Measurements from ENCODE around the gene C12orf42.
A peak's percentile ranks its signal among the peaks of the same experiment; 100 is the strongest.

The C12orf42 gene

DNA sequence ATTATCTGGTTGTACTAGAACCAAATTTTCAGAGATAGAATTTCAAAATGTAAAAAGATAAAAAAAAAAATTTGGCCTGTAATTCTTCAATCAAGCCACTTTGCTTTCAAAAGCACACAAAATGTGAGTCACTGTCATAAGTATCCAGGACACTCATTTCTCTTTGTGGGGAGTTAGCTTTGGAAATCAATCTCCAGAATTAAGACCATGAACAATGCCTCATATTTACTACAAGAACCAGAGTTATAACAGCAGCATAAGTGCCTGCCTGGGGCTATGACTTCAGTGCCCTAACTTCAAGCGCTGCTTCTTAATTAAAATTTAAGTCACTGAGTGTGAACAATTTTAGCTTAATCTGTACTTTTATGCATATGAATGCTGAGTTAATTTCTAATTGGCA lies 162.1 kb downstream of the C12orf42 start:
- DNase-seq, result no peak

GRCh38 chr12:103331643-103332042 lies 164.1 kb downstream of the C12orf42 start:
- no peak for DNase-seq

DNA sequence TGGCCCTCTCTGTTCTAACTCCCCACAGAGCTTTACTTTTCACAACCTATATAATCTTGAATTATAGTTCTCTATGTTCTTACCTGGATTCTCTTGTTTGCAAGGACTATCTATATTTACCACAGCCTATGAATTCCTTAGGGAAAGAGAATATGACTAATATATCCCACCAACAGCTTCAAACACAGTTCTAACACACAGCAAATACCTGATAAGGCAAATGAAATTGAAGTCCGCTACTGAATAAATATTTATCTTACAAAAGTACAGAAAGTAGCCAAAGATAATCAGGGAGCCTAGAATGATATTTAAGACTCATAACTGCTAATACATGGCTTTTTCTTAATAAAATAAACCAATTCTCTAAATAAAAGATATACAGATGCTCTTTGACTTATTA lies 165.1 kb downstream of the C12orf42 start:
- DNase-seq, result no peak

- no peak for DNase-seq
These were observed 168.1 kb downstream of the C12orf42 start for GRCh38 chr12:103327676-103328075.

DNA sequence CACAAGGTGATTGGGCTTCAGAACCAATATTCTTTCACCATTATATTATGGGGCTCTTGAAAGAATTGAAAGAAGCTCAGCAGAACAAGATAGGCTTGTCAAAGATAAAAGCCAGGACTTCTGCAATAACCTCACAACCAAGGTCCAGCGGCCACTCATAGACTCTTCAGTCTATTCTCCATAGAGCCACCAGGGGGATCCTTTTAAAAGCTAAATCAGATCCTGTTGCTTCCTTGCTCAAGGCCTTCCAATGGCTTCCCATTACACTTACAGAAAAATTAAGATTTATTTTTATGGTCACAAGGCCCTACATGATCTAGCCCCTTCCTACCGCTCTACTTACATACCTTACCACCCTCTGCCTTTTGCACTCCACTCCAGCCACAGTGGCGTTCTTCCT lies 169.6 kb downstream of the C12orf42 start:
- no peak for DNase-seq

- peak; percentile 52 for DNase-seq
These were observed 177.2 kb downstream of the C12orf42 start for GRCh38 chr12:103318566-103318965.

GRCh38 chr12:103317220-103317619 lies 178.5 kb downstream of the C12orf42 start:
- DNase-seq, result no peak

- DNase-seq, result no peak
These were observed 181.0 kb downstream of the C12orf42 start for GRCh38 chr12:103314786-103315185.

GRCh38 chr12:103313894-103314293 lies 181.9 kb downstream of the C12orf42 start:
- no peak for DNase-seq

- no peak for DNase-seq
These were observed 182.9 kb downstream of the C12orf42 start for GRCh38 chr12:103312742-103313354.

- no peak for DNase-seq
These were observed 185.1 kb downstream of the C12orf42 start for GRCh38 chr12:103310546-103311270.

DNA sequence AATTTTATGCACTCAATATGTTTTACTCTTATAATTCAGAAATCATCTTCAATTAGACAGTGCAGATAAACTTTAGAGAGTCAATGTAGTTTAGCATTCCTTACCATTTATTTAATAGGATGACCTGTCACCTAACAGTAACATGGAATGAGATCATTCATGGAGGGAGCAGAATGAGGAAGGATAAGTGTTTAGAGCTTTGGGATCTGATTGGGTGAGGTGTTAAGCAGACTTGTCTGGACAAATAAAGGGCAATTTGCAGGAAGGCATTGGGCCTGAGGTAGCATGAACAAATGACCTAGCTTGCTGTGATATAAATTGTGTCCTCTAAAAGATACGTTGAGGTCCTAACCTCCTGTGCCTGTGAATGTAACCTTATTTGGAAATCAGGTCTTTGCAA lies 187.4 kb downstream of the C12orf42 start:
- no peak for DNase-seq

GRCh38 chr12:103303484-103303883 lies 192.3 kb downstream of the C12orf42 start:
- DNase-seq, result no peak

DNA sequence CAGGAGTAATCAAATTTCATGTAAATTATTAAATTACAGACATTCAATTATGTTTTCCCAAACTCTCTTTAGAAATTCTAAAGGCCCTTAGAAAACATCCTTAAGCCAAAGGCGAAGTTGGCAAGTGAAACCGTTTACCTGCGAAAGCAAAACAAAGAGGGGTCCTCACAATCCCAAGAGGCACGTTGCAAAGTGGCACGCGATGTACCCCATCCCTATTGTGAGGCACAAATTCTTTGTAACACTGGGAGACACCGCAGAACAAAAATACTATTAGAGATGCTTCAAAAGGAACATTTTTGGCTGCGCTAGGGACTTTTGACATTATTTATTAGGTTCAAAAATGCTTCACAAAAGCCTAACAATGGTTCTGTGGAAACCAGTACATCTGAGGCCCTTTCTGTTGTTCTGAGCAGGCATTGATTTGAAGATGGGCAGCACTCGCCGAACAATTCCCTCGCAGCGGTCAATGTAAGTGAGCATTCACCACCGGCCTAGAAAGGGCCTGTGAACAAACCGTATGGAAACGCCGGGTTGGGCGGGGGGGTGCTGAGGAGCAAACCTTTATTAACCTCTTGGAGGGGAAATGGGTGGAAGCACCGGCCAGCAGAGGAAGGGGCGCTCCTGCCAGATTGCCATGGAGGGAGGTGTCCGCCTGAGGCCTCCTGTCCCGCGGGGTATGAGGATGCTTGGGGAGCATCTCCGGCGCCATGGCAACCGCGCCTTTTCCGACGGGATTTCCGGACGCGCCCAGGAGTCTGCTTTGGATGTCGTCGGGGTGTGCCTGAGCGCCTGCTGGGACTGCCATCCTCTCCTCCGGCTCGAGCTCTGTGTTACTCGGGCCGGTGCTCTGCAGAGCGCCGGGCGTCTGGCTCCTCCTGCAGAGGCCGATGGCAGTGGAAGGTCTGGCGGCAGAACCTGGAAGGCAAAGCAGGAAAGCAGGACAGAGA lies 193.9 kb downstream of the C12orf42 start:
- no peak for DNase-seq

DNA sequence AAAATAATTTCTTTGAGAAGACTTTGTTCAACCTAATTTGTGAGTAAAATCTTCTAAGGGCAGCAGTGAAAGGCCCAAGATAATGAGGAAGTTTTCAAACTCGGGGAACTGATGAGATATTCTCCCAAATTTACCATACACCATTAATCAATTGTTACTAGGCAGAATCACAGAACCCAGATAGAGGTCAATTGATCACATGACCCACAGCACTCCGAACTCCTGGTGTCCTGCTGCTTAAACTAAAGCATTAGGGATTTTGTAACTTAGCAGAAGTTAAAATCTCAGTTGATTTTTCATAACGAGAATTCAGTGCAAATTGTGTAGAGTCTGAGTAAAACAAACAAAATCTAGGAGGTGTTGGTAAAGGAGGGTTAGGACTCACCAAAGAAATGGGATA lies 207.8 kb downstream of the C12orf42 start:
- no peak for DNase-seq

DNA sequence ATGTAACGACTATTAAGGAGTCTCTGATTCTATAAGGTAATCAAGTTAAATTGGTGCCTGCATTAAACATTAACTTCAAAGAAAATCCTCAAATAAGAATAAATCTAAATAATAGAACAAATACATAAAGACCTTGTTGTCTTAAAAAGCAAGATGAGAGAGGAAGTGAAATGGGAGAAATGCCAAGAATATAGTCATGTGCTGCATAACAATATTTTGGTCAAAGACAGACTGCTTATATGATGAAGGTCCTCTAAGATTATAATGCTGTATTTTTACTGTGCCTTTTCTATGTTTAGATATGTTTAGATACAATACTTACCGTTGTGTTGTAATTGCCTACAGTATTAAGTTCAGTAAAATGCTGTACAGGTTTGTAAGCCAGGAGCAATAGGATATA lies 213.6 kb downstream of the C12orf42 start:
- no peak for DNase-seq

DNA sequence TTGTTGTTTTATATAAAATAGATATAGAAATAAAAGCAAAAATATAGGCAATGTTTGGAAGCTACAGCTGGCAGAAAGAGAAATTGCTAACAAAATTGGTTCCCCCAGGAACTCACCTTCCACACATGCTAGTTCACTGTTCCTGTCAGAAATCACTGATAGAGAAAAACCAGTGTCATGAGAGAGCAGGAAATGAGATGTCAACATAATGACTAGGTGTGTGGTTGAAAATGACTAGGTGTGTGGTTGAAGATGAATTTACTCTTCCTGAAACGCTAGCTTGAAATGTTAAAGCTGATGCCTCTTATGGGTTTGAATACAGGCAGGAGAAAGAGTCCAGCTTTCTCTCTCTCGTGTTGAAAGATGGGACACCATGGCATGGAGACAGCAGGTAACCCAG lies 216.3 kb downstream of the C12orf42 start:
- no peak for DNase-seq

DNA sequence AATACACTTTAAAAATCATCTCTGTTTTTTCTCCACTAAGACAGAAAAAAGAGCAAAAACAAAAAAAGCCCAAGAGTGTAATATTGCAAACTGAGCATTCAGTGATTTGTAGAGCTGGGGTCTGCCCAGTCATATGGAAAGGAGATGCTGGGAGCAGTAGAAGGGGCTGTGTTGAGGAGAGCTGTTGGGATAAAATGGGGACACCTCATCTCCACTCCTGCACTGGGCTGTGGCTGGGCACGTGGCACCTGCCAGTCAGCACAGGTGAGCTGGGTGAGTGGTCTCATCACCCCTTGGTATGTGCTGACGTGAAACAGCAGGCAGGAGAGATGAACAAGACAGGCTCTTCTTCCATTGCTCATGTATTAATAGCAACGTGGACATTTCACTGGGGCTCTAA lies 217.4 kb downstream of the C12orf42 start:
- no peak for DNase-seq

DNA sequence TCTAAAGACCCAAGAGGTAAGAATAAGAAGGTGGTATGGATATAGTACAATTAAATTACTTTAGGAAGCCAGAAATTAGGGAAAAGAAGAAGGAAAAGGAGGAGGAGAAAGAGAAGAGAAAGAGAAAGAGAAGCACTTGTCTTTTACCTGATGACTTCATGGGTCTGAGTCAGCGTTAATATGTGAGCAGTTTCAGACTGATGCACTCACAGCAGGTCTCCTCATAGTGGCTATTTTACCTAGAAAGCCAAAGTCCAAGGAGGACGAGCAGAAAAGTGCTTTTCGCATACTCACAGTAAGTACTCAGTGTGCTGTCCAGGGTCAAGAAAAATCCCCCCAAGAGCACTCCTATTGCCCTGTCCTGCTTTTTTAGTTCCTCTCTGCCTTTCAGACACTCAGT lies 222.1 kb downstream of the C12orf42 start:
- DNase-seq, result peak; percentile 13

GRCh38 chr12:103272949-103273348 lies 222.8 kb downstream of the C12orf42 start:
- DNase-seq, result no peak

DNA sequence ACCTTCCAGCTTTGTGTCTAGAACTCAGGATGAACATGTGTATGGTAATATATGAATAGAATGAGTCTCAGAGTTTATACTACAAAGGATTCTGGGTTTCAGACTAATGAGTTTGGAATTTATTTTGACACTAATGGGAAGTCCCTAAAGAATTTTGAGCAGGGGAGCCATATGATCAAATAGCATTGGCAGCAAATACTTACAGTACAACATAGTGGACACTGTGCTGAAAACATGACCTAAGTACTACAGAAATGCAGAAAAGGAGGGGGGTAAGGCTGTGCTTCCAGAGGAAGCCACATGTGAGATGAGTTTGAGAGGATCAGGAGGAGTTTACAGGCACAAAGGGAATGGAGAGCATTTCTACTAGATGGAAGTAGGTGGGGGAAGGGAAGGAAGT lies 225.8 kb downstream of the C12orf42 start:
- DNase-seq, result peak; percentile 56

DNA sequence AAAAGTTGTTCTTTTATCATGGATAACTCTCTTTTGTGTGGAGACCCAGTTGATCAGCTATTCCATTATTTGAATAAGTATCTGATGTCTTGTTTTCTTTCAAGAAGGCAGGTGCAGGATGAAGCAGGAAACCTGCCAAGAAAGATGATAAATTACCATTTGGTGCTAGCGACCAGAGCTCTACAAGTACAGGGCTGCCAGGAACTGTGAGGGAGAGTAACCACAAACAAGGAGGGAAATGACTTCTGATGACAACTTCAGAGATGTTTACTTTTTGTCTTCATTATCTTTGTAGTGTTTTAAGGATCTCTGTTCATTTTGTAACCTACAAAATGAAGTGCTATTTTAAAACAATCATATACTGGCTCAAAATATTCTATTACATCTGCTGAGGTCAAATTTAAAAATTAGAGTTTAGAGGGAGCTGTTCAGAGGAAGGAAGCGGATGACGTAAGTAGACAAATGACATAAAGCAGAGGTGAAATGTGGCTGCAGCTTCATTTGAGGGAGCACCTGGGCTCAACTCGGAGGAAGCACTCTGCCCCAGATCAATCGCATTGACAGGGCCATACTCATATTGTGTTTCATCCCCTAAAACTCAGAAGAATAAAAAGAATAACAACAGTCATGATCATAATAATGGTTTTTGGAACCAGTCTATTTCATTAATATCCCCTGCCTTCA lies 226.8 kb downstream of the C12orf42 start:
- DNase-seq, result peak; percentile 92

GRCh38 chr12:103257763-103258162 lies 238.0 kb downstream of the C12orf42 start:
- DNase-seq, result no peak

Measured in NCI-H1092 treated with DMSO at 0.1 percent for 48 hours (cell line).